Measurements from ENCODE around the gene SERINC4.

Gene SERINC4

GRCh38 chr15:43796566-43796965 is 3.5 kb downstream of the SERINC4 start:
- no peak for DNase-seq (ENCODE audit: low read depth, low spot score)

DNA sequence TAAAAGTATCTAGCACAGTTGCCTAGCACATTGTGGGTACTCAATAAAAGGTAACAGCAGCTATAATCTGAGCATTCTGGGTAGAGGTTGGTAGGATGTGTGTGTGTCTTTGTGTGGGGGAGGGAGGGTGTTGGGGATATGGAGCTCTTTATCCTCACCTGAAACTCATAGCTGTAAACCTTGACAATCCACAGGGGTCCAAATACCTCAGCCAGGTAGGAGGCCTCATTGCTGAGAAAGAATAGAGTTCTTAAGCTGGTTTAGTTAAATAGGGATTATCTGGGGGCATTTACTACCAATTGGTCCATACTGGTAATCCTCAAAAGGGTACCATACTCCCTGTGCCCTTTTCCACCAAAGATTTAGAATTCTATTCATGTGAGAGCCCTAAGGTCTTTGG is 4.0 kb downstream of the SERINC4 start:
- DNase-seq (ENCODE audit: low read depth, low spot score), result no peak

GRCh38 chr15:43795197-43795596 is 4.8 kb downstream of the SERINC4 start:
- DNase-seq (ENCODE audit: low read depth, low spot score), result no peak

GRCh38 chr15:43794269-43795037 is 5.6 kb downstream of the SERINC4 start:
- DNase-seq (ENCODE audit: low read depth, low spot score), result no peak

GRCh38 chr15:43793647-43794046 is 6.4 kb downstream of the SERINC4 start:
- DNase-seq (ENCODE audit: low read depth, low spot score), result no peak

GRCh38 chr15:43792761-43793476 is 7.1 kb downstream of the SERINC4 start:
- DNase-seq (ENCODE audit: low read depth, low spot score), result no peak

DNA sequence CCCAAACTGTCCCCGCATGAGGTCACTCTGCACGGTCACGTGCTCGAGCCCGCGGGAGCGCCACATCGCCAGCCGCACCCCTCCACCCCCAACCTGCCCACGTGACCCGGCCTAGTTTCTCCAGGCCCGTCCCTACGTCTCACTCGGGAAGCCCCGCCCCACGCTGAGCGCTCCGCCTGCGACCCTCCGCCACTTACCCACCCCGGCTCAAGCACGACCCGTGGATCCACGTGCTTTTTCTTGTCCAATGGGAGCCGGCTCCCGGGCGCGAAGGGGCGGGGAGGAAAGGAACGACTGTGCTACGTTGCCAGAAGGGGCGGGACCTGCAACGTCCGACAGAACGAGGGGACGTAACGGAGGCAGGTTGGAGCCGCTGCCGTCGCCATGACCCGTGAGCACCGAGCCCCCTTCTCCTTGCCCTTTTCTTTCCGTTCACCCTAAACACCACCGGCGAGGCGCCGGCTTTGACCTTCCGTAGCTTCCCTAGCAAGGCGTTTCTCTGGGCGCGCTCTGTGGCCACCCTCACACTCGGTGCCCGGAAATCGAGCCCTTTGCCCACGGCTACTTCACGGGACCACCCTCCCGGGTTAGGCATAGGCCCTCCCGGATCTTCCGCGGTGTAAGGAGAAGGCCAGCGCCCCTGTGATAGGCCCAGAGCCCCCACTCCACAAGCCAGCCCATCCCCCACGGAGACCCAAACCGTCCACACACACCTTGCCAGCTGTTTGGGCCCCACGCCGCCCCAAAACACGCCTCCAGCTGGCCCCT is 7.8 kb downstream of the SERINC4 start, which contains the start of gene SERF2:
Gene SERF2, plus strand, starts transcription at position 328 of the 768 bp plus-strand sequence. Its CDS starts 57 bp downstream, at position 385.
- peak; percentile 100 for DNase-seq (ENCODE audit: low read depth, low spot score)

- DNase-seq (ENCODE audit: low read depth, low spot score), result no peak
Measured at GRCh38 chr15:43789409-43789808, 10.6 kb downstream of the SERINC4 start.

DNA sequence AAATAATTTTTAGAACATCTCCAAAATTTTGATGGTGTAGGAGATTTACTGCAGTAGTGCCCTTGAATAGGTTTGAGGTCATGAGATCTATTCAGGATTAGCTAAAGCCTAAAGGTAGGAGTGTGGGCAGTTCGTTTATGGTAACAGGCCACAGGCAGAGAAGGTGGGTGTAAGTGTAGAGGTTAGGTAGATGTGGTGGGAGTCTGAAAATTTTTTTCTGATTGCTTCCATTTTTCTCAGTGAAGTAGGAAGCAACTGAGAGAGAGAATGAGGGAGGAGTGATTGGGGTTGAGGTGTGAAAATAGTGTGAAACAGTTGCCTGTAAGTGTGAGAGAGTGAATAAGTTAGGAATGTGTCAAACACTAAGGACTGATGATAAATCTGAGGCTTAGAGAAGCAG is 21.0 kb downstream of the SERINC4 start:
- no peak for DNase-seq (ENCODE audit: low read depth, low spot score)

- DNase-seq (ENCODE audit: low read depth, low spot score), result peak; percentile 76
Measured at GRCh38 chr15:43777267-43777914, 22.6 kb downstream of the SERINC4 start.

GRCh38 chr15:43776718-43777266 is 23.2 kb downstream of the SERINC4 start, which contains the start of gene ELL3:
TSS of gene ELL3 (minus strand) at chr15:43776966. CDS start at chr15:43776901, 65 bp downstream.
- DNase-seq (ENCODE audit: low read depth, low spot score), result peak; percentile 24

GRCh38 chr15:43776101-43776717 is 23.8 kb downstream of the SERINC4 start:
- no peak for DNase-seq (ENCODE audit: low read depth, low spot score)

- no peak for DNase-seq (ENCODE audit: low read depth, low spot score)
Measured at GRCh38 chr15:43775411-43775965, 24.5 kb downstream of the SERINC4 start.

DNA sequence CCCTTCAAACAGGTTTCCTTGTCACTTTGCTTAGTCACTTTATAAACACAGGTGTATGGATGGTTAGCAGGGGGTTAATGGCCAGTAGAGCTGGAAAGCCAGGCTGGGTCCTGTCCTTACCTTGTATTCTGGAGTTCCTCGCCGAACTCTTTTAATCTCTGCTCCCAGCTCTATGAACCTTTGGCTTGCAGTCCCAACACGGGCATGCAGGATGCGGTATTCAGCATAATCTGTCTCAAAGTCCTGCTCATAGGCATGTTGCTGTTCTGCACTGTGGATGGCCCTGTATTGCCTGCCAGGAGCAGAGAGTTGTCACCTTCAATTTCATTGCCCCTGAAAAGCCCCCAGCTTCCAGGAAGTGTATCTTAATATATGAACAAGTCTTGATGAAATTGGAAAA is 26.0 kb downstream of the SERINC4 start:
- DNase-seq (ENCODE audit: low read depth, low spot score), result no peak

- DNase-seq (ENCODE audit: low read depth, low spot score), result no peak
Measured at GRCh38 chr15:43772624-43773023, 27.4 kb downstream of the SERINC4 start.

DNA sequence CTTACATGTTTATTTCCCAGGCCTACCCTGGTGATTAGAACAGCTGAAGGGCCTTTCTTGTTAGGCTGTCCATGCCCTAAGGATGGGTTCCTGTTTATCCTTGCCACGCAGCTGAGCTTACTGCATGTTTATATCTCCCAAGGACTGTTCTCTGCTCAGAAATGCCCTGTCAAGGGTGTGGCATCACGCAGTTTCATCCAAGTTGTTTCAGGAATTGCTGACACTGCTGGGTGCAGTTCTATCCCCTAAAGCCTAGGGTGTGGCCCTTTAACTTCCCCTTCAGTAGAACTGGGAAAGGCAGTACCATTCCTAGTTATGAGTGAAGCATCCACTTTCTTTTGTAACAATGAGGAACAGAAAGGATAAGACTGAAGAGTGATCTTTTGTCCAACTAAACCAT is 28.2 kb downstream of the SERINC4 start:
- no peak for DNase-seq (ENCODE audit: low read depth, low spot score)

DNA sequence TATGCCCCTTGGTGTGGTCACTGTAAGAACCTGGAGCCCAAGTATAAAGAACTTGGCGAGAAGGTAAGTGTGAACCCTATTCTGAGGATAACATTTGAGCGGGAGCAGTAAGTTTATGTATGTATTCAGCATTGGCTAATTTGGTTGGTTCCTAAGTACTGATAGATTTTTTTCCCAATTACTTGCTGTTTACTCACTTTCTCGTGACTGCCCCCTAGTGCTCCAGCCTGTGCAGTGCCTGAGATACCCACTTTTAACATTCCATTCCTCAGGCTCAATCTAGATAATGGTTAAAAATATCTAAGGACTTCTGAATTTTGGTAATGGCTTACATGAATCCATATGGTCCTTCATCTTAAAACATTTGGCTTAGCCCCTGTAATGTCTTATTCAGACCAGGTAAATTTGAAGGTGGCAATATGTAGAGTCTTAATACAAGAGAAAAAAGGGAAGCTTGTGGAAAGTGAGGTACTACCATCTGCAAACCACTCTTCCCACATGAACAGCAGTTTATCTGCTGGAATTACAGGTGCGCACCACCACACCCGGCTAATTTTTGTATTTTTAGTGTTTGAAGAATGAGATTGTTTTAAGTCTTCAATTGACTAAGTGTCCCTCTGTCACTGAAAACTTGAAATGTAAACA is 30.3 kb downstream of the SERINC4 start:
- DNase-seq (ENCODE audit: low read depth, low spot score), result no peak

GRCh38 chr15:43763819-43764446 is 36.1 kb downstream of the SERINC4 start:
- no peak for DNase-seq (ENCODE audit: low read depth, low spot score)

- no peak for DNase-seq (ENCODE audit: low read depth, low spot score)
Measured at GRCh38 chr15:43762824-43763223, 37.2 kb downstream of the SERINC4 start.

- DNase-seq (ENCODE audit: low read depth, low spot score), result no peak
Measured at GRCh38 chr15:43751885-43752284, 48.1 kb downstream of the SERINC4 start.
